Osteoblast (primary cell): ENCODE measurements around the gene ING5. TPM values are rescaled to one million over a fixed set of nuclear protein-coding genes. Genes with fewer than 3 reads are reported as not detected.

Experiments used
- DNase-seq: peaks from one replicate; pipeline ENCODE4 v3.0.0; 2011; ENCODE audit warnings: low spot score, mixed read lengths; ENCODE audit not compliant: insufficient read length; ENCODE audit errors: missing footprints
- H2AFZ ChIP-seq: 2 replicates; pipeline ENCODE4 v1.6.0; 2011; ENCODE audit warnings: mild to moderate bottlenecking, low read length
- H3K27ac ChIP-seq: 2 replicates; pipeline ENCODE4 v1.5.1; 2011; ENCODE audit warnings: mild to moderate bottlenecking, low read depth, low read length, moderate library complexity
- H3K27me3 ChIP-seq: 2 replicates; pipeline ENCODE4 v1.6.0; 2012; ENCODE audit warnings: mild to moderate bottlenecking, control low read depth, inconsistent platforms, low read length, moderate library complexity; ENCODE audit not compliant: insufficient read depth
- H3K36me3 ChIP-seq: 2 replicates; pipeline ENCODE4 v1.5.1; 2011; ENCODE audit warnings: mild to moderate bottlenecking, low read length, control low read depth, moderate library complexity; ENCODE audit not compliant: insufficient read depth
- H3K4me1 ChIP-seq: 2 replicates; pipeline ENCODE4 v1.5.1; 2011; ENCODE audit warnings: mild to moderate bottlenecking, low read length, control low read depth, moderate library complexity; ENCODE audit not compliant: insufficient read depth
- H3K4me2 ChIP-seq: 2 replicates; pipeline ENCODE4 v1.6.0; 2011; ENCODE audit warnings: mild to moderate bottlenecking, low read length; ENCODE audit not compliant: insufficient read depth
- H3K4me3 ChIP-seq: fragments of 200-600 bp; sonication (generic); 3 replicates; pipeline ENCODE4 v1.5.1; 2012; ENCODE audit warnings: mild to moderate bottlenecking, low read length, inconsistent platforms; ENCODE audit not compliant: insufficient read depth
- H3K79me2 ChIP-seq: 2 replicates; pipeline ENCODE4 v1.6.0; 2012; ENCODE audit warnings: mild to moderate bottlenecking, low read length, control low read depth, inconsistent platforms; ENCODE audit not compliant: insufficient read depth
- H3K9me3 ChIP-seq: 2 replicates; pipeline ENCODE4 v1.5.1; 2011; ENCODE audit warnings: low read depth, low read length, control low read depth
- H4K20me1 ChIP-seq: 2 replicates; pipeline ENCODE4 v1.6.0; 2012; ENCODE audit warnings: mild to moderate bottlenecking, low read length, control low read depth; ENCODE audit not compliant: insufficient read depth
- total RNA-seq: library from RNA; depleted of rRNA; stranded (reverse); fragments of >200 nt; gene quantifications from 2 replicates; pipeline ENCODE4 v1.2.3, GENCODE V29; 2012
- TF ChIP-seq, protein P1 (sequence below): IDR thresholded peaks from 2 replicates; pipeline ENCODE4 v1.5.1; 2011; ENCODE audit warnings: mild to moderate bottlenecking, low read depth, low read length, moderate library complexity; ENCODE audit errors: extremely low read depth

ING5 gene
- total RNA-seq, 1 donor: 16.6 TPM

- H3K36me3 ChIP-seq: no peaks in the 10 kb centered on the region
- H3K9me3 ChIP-seq: no peaks in the 10 kb centered on the region
- H2AFZ ChIP-seq: no peak overlapping the region
- TF ChIP-seq, protein P1, sequence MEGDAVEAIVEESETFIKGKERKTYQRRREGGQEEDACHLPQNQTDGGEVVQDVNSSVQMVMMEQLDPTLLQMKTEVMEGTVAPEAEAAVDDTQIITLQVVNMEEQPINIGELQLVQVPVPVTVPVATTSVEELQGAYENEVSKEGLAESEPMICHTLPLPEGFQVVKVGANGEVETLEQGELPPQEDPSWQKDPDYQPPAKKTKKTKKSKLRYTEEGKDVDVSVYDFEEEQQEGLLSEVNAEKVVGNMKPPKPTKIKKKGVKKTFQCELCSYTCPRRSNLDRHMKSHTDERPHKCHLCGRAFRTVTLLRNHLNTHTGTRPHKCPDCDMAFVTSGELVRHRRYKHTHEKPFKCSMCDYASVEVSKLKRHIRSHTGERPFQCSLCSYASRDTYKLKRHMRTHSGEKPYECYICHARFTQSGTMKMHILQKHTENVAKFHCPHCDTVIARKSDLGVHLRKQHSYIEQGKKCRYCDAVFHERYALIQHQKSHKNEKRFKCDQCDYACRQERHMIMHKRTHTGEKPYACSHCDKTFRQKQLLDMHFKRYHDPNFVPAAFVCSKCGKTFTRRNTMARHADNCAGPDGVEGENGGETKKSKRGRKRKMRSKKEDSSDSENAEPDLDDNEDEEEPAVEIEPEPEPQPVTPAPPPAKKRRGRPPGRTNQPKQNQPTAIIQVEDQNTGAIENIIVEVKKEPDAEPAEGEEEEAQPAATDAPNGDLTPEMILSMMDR: no peak
- H3K27ac ChIP-seq: no peak overlapping the region
- peaks cover 13% of the 10 kb centered on the region for H3K4me1 ChIP-seq
- no peak overlapping the region for H3K4me3 ChIP-seq
- H3K27me3 ChIP-seq: peaks cover 8% of the 10 kb centered on the region
- H4K20me1 ChIP-seq: no peaks in the 10 kb centered on the region
- peak; percentile 92 for DNase-seq
- no peak overlapping the region for H3K4me2 ChIP-seq
- no peaks in the 10 kb centered on the region for H3K79me2 ChIP-seq
Observed at GRCh38 chr2:241771286-241772062, 69.6 kb downstream of the ING5 start.

- DNase-seq: no peak
- H3K36me3 ChIP-seq: no peaks in the 10 kb centered on the region
- TF ChIP-seq, protein P1: no peak
- H2AFZ ChIP-seq: no peak overlapping the region
- H3K4me1 ChIP-seq: peaks cover 13% of the 10 kb centered on the region
- H3K27ac ChIP-seq: no peak overlapping the region
- H3K4me2 ChIP-seq: no peak overlapping the region
- peaks cover 8% of the 10 kb centered on the region for H3K27me3 ChIP-seq
- H4K20me1 ChIP-seq: no peaks in the 10 kb centered on the region
- no peaks in the 10 kb centered on the region for H3K79me2 ChIP-seq
- no peaks in the 10 kb centered on the region for H3K9me3 ChIP-seq
- H3K4me3 ChIP-seq: no peak overlapping the region
Observed at GRCh38 chr2:241772063-241772499, 70.2 kb downstream of the ING5 start.

DNA sequence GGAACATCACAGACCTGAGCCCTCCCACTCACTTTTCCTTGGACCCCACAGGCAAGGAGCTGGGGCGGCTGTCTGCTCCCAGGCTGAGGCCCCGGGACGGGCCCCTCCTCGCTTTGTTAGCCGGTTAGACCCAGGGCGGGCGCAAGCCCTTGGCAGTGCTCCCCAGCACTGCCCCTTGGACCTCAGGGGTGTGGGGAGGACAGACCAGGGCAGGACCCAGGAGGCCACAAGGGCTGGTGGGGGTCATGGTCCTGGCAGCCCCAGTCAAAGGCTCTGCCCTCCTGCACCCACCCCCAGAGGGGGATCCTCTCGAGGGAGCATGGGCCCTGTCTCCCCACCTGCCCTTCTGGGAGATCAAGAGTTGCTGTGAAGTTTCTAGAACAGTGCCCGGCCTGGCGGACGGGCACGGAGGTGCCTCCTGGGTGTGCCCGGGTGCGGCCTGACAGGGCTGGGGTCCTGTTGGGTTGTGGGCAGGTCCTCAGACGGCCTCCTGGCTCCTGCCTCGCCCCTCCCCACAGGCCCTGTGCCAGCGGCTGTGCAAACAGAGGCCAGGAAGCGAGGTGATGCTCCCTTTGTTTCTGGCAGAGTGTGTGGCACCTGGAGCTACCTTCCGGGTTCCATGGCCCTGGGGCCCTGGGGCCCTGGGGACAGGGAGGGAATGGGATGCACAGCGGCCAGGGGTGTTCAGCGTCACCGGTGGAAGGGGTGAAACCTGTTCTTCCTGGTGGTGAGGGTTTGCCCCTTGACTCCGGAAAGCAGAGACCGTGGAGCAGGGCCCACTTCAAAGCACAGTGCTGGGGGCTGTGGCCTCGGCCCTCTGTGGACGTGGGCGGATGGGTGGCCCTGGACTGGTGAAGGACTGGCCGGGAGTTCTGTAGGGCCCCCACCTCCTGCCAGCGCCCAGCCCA, 71.9 kb downstream of the ING5 start:
- no peak overlapping the region for H3K4me2 ChIP-seq
- H3K4me1 ChIP-seq: peaks cover 13% of the 10 kb centered on the region
- peak; percentile 79 for DNase-seq
- no peak overlapping the region for H2AFZ ChIP-seq
- no peaks in the 10 kb centered on the region for H4K20me1 ChIP-seq
- no peaks in the 10 kb centered on the region for H3K79me2 ChIP-seq
- H3K9me3 ChIP-seq: no peaks in the 10 kb centered on the region
- no peak overlapping the region for H3K4me3 ChIP-seq
- H3K27me3 ChIP-seq: peaks cover 8% of the 10 kb centered on the region
- TF ChIP-seq, protein P1: no peak
- H3K27ac ChIP-seq: no peak overlapping the region
- no peaks in the 10 kb centered on the region for H3K36me3 ChIP-seq
